ENCODE results near the gene CTU2.

The CTU2 gene

GRCh38 chr16:88747588-88748301 is 41.4 kb downstream of the CTU2 start:
- no peak for DNase-seq

GRCh38 chr16:88748364-88748763 is 42.1 kb downstream of the CTU2 start:
- DNase-seq: no peak

- DNase-seq: no peak
Measured at GRCh38 chr16:88749358-88749757, 43.1 kb downstream of the CTU2 start.

- DNase-seq: peak; percentile 11
Measured at GRCh38 chr16:88750854-88751253, 44.6 kb downstream of the CTU2 start.

- no peak for DNase-seq
Measured at GRCh38 chr16:88752386-88753002, 46.2 kb downstream of the CTU2 start.

- DNase-seq: no peak
Measured at GRCh38 chr16:88753191-88753590, 46.9 kb downstream of the CTU2 start.

- no peak for DNase-seq
Measured at GRCh38 chr16:88753602-88754001, 47.3 kb downstream of the CTU2 start.

- no peak for DNase-seq
Measured at GRCh38 chr16:88754109-88754911, 48.0 kb downstream of the CTU2 start.

- DNase-seq: no peak
Measured at GRCh38 chr16:88754912-88755744, 48.8 kb downstream of the CTU2 start.

- no peak for DNase-seq
Measured at GRCh38 chr16:88755745-88756443, 49.6 kb downstream of the CTU2 start.

- no peak for DNase-seq
Measured at GRCh38 chr16:88758227-88758943, 52.1 kb downstream of the CTU2 start.

GRCh38 chr16:88758944-88759244 is 52.6 kb downstream of the CTU2 start:
- no peak for DNase-seq

- DNase-seq: no peak
Measured at GRCh38 chr16:88759245-88759975, 53.1 kb downstream of the CTU2 start.

- no peak for DNase-seq
Measured at GRCh38 chr16:88759976-88760350, 53.7 kb downstream of the CTU2 start.

GRCh38 chr16:88760424-88761142 is 54.3 kb downstream of the CTU2 start:
- DNase-seq: peak; percentile 41

GRCh38 chr16:88761143-88761534 is 54.8 kb downstream of the CTU2 start:
- no peak for DNase-seq

GRCh38 chr16:88761830-88762229 is 55.5 kb downstream of the CTU2 start:
- DNase-seq: no peak

GRCh38 chr16:88762258-88762870 is 56.1 kb downstream of the CTU2 start:
- no peak for DNase-seq

- no peak for DNase-seq
Measured at GRCh38 chr16:88762941-88763340, 56.6 kb downstream of the CTU2 start.

GRCh38 chr16:88763502-88764053 is 57.3 kb downstream of the CTU2 start:
- DNase-seq: no peak

Measured in COR-L47 (cell line).